GM12891 (cell line): Measurements from ENCODE around the gene TCERG1L.

Experiments
- POLR2A ChIP-seq: IDR thresholded peaks from 2 replicates; pipeline ENCODE4 v1.6.1; 2011; ENCODE audit warnings: low read depth, low read length, control low read depth
- POLR2AphosphoS5 ChIP-seq: IDR thresholded peaks from 2 replicates; pipeline ENCODE4 v1.6.1; 2011; ENCODE audit warnings: low read depth, low read length, control low read depth
- POU2F2 ChIP-seq: IDR thresholded peaks from 2 replicates; pipeline ENCODE4 v1.6.1; 2011; ENCODE audit warnings: low read depth, mild to moderate bottlenecking, control low read depth, low read length, moderate library complexity
- SPI1 ChIP-seq: IDR thresholded peaks from 2 replicates; pipeline ENCODE4 v1.6.1; 2011; ENCODE audit warnings: low read depth, low read length, control low read depth
- TAF1 ChIP-seq: IDR thresholded peaks from 2 replicates; pipeline ENCODE4 v1.6.1; 2011; ENCODE audit warnings: low read depth, low read length, control low read depth

DNA sequence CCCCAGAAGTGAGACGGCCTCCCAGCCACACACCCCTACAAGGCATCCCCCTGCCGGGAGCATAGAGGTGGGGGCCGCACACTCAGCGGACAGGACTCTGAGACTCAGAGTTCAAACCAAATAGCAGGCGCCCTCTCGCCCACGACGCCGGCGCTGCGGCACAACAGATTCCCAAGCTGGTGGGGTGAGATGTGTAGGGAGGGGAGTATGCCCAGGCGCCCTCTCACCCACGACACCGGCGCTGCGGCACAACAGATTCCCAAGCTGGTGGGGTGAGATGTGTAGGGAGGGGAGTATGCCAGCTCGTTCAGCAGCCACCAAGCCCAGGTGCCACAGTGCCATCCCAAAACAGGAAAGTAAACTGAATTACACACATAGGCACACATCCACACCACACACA, 64.7 kb downstream of the TCERG1L start:
- TF ChIP-seq POLR2A = no peak
- no peak for TF ChIP-seq POLR2AphosphoS5
- no peak for TF ChIP-seq POU2F2
- no peak for TF ChIP-seq TAF1
- TF ChIP-seq SPI1 = no peak
